Thoracic aorta endothelial cell (primary cell): Measurements from ENCODE around the gene UBE2R2. TPM values are rescaled to one million over a fixed set of nuclear protein-coding genes. Genes with fewer than 3 reads are reported as not detected.

Experiments used
- small RNA-seq: library from RNA; depleted of rRNA; stranded (forward); fragments of <200 nt; gene quantifications from one replicate; pipeline ENCODE3, GENCODE V24; 2012
- total RNA-seq: library from RNA; depleted of rRNA; stranded (reverse); fragments of >200 nt; gene quantifications from 2 replicates; pipeline ENCODE4 v1.2.3, GENCODE V29; 2012

Gene UBE2R2, protein sequence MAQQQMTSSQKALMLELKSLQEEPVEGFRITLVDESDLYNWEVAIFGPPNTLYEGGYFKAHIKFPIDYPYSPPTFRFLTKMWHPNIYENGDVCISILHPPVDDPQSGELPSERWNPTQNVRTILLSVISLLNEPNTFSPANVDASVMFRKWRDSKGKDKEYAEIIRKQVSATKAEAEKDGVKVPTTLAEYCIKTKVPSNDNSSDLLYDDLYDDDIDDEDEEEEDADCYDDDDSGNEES
- total RNA-seq: 36.4 and 38.1 TPM in 2 replicates

DNA sequence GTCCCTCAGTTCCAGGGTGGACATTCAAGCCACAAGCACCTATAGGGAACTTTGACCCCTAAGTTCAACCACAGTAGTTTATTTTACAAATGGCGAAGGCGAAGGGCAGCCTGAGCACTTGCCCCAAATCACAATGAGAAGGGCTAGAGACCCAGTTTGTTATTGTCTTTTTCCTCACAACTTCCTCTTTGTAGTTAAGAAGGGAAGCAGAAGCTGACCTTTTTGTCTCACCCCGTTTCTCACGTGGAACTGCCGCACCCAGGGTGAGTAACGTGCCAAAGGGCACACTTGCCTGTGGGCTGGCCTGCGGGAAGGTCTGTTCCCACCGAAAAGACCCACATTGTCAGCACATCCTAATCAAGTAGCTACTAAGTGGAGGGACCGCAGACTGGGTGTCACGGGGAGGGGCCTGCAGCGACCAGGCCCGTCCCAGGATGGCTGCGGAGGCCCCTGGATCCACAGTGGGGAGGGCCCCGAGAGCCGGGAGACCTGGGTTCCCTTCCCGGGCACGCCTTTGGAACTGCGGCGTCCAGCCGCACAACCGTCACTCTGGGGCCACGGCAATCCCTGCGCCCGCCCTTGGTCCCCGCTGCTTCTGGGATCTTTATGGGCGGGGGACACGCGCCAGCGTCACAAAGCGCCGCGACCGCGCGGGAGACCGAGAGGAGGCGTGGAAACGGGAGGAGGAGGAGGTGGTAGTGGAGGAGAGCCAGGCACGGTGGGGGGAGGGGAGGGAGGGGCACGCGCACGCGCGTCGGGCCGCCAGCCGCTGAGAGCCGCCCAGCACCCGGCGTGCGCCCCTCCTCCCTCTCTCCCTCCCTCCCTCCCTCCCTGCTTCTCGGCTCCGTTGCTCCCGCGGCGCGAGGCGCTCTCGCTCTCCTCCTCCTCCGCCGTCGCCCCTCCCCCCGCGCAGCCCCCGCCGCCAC lies at the start of gene UBE2R2:
TSS of gene UBE2R2 (plus strand) at position 834 of the 926 bp plus-strand sequence. CDS start 598 bp downstream, outside the sequence.

DNA sequence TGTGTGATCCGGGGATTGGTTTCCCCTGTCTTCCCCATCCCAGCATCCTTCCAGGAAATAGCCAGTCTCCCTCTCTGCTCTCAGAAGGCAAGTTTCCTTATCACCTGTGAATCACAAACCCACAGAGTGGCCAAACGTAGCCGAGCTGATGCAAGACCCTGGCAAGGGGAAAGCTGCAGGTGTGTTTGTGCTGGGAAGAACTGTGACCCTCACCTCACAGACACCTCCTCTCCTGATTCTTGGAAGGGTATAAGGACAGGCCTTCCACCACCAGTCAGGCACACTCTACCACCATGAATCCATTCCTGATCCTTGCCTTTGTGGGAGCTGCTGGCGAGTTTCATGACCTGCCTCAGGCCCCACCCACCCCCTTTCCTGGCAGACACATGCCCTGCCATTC lies 21.7 kb upstream of the UBE2R2 start, which contains the start of gene PRSS3:
TSS of gene PRSS3 (plus strand) at position 281 of the 400 bp plus-strand sequence. CDS start at position 294, 13 bp downstream.

Small RNA genes within 50 kb of the gene (small RNA-seq; reads per million reads assigned to genes)
- gene RF00019: not detected
- not detected for gene RNU4ATAC11P
- 18.3 reads per million, percentile 95 among the genes with 10 or more reads in this experiment for gene SNORD121A
- gene SNORD121B: not detected

Other genes starting within 250 kb of the UBE2R2 start
- 24.4 and 24.7 TPM in 2 replicates for gene PRSS3, start 21.6 kb upstream of the UBE2R2 start, total RNA-seq
- 31.3 and 38.1 TPM in 2 replicates for gene UBAP2, start 231.7 kb downstream of the UBE2R2 start, total RNA-seq